H1 (cell line): ENCODE results near the gene MADD. TPM values are rescaled to one million over a fixed set of nuclear protein-coding genes. Genes with fewer than 3 reads are reported as not detected.
A peak's percentile ranks its signal among the peaks of the same experiment; 100 is the strongest.

Experiments used
- CTCF ChIA-PET: fragments of 300-600 bp; sonication (Branson Sonifier 250); formaldehyde crosslinking; loops from one replicate; lab custom pipeline; 2021; ENCODE audit not compliant: partially characterized antibody; lab: Charles Lee
- POLR2A ChIA-PET: fragments of 300-600 bp; sonication (Branson Sonifier 250); formaldehyde crosslinking; loops from one replicate; lab custom pipeline; 2021; ENCODE audit warnings: inconsistent platforms; ENCODE audit not compliant: partially characterized antibody; lab: Charles Lee
- DNase-seq, 2 experiments: peaks; one replicate each; pipeline versions ENCODE4 v3.0.0 to v3.0.0-alpha.2; 2010 to 2022; ENCODE audit warnings: low spot score in 2 of 2, low read depth in 1 of 2, mixed read lengths in 1 of 2
- FAIRE-seq: peaks from 2 replicates; lab custom pipeline; 2011; peaks lifted over from hg19 to GRCh38; lab: Jason Lieb, UNC
- H2AFZ ChIP-seq: 2 replicates; pipeline ENCODE4 v1.8.1; 2012; ENCODE audit warnings: low read length, inconsistent platforms
- H2AK5ac ChIP-seq: 2 replicates; pipeline ENCODE4 v1.6.1; 2013; ENCODE audit warnings: low read depth, low read length
- H2BK120ac ChIP-seq: replicated peaks from 2 replicates; pipeline ENCODE3; 2013; ENCODE audit warnings: low read depth, low read length, inconsistent platforms
- H2BK12ac ChIP-seq: 2 replicates; pipeline ENCODE4 v1.6.1; 2013; ENCODE audit warnings: low read depth, low read length
- H2BK15ac ChIP-seq: 2 replicates; pipeline ENCODE4 v1.6.1; 2013; ENCODE audit warnings: low read length
- H2BK20ac ChIP-seq: 2 replicates; pipeline ENCODE4 v1.6.1; 2013; ENCODE audit warnings: low read length
- H2BK5ac ChIP-seq: 2 replicates; pipeline ENCODE4 v1.6.1; 2013; ENCODE audit warnings: low read depth, low read length
- H3K14ac ChIP-seq: 2 replicates; pipeline ENCODE4 v1.6.1; 2013; ENCODE audit warnings: inconsistent platforms; ENCODE audit not compliant: insufficient read length
- H3K18ac ChIP-seq: 2 replicates; pipeline ENCODE4 v1.6.1; 2013; ENCODE audit warnings: low read length; ENCODE audit errors: extremely low read depth
- H3K23ac ChIP-seq: 2 replicates; pipeline ENCODE4 v1.6.1; 2013; ENCODE audit warnings: inconsistent platforms; ENCODE audit not compliant: insufficient read length
- H3K23me2 ChIP-seq: 2 replicates; pipeline ENCODE4 v1.6.1; 2013; ENCODE audit warnings: low read depth, low read length
- H3K27ac ChIP-seq: 2 replicates; pipeline ENCODE4 v1.6.1; 2011; ENCODE audit warnings: low read depth, low read length, inconsistent platforms
- H3K27me3 ChIP-seq, 4 experiments: replicated peaks in 1 of 4; 1 replicate in 1 of 4; 2 replicates in 3 of 4; pipeline versions ENCODE4 v1.6.1 to v1.8.1; 2011 to 2013; ENCODE audit warnings: low read length in 3 of 4, mild to moderate bottlenecking in 3 of 4, inconsistent platforms in 2 of 4, mixed read lengths in 2 of 4, moderate library complexity in 1 of 4; ENCODE audit not compliant: control insufficient read depth in 3 of 4, insufficient read depth in 3 of 4; ENCODE audit errors: extremely low read depth in 1 of 4
- H3K36me3 ChIP-seq, 4 experiments: 2 replicates each; pipeline versions ENCODE4 v1.6.1 to v1.8.1; 2011 to 2013; ENCODE audit warnings: mild to moderate bottlenecking in 4 of 4, low read length in 3 of 4, moderate library complexity in 2 of 4, control low read depth in 1 of 4, inconsistent platforms in 1 of 4; ENCODE audit not compliant: insufficient read depth in 4 of 4, control insufficient read depth in 2 of 4
- H3K4ac ChIP-seq: replicated peaks from 2 replicates; pipeline ENCODE3; 2013; ENCODE audit warnings: low read length, low read depth, mixed read lengths, inconsistent platforms; ENCODE audit not compliant: insufficient read length
- H3K4me1 ChIP-seq, 4 experiments: replicated peaks in 1 of 4; 1 replicate in 1 of 4; 2 replicates in 3 of 4; pipeline versions ENCODE4 v1.6.1 to v1.8.1; 2011 to 2013; ENCODE audit warnings: low read length in 3 of 4, inconsistent platforms in 2 of 4, mixed read lengths in 1 of 4; ENCODE audit not compliant: insufficient read depth in 4 of 4, control insufficient read depth in 3 of 4
- H3K4me2 ChIP-seq, 2 experiments: 2 replicates each; pipeline versions ENCODE4 v1.6.1 to v1.8.1; 2011 to 2013; ENCODE audit warnings: low read depth in 2 of 2, low read length in 2 of 2, control low read depth in 1 of 2, inconsistent platforms in 1 of 2, mild to moderate bottlenecking in 1 of 2; ENCODE audit not compliant: insufficient read depth in 1 of 2
- H3K4me3 ChIP-seq, 4 experiments: fragments of 200-600, 300-600 bp in 1 of 4; sonication (generic), shearing (Covaris generic), sonication (Bioruptor Twin) in 1 of 4; 2 replicates each; pipeline versions ENCODE4 v1.5.1 to v1.8.1; 2011 to 2016; ENCODE audit warnings: low read length in 4 of 4, low read depth in 3 of 4, control low read depth in 2 of 4, inconsistent platforms in 2 of 4, mild to moderate bottlenecking in 2 of 4, mixed read lengths in 1 of 4, moderate library complexity in 1 of 4; ENCODE audit not compliant: insufficient read depth in 2 of 4; ENCODE audit errors: extremely low read depth in 1 of 4
- H3K56ac ChIP-seq: replicated peaks from 2 replicates; pipeline ENCODE3; 2013; ENCODE audit warnings: low read depth, mild to moderate bottlenecking, mixed read lengths, low read length, inconsistent platforms; ENCODE audit not compliant: insufficient read length
- H3K79me1 ChIP-seq: 2 replicates; pipeline ENCODE4 v1.6.1; 2013; ENCODE audit warnings: low read depth, low read length, control low read depth
- H3K79me2 ChIP-seq, 2 experiments: 2 replicates each; pipeline versions ENCODE4 v1.6.1 to v1.8.1; 2012 to 2013; ENCODE audit warnings: low read length in 2 of 2, mild to moderate bottlenecking in 2 of 2, inconsistent platforms in 1 of 2; ENCODE audit not compliant: insufficient read depth in 2 of 2, control insufficient read depth in 1 of 2
- H3K9ac ChIP-seq, 4 experiments: replicated peaks in 1 of 4; 1 replicate in 1 of 4; 2 replicates in 3 of 4; pipeline versions ENCODE4 v1.6.1 to v1.8.1; 2011 to 2013; ENCODE audit warnings: low read depth in 3 of 4, low read length in 3 of 4, control low read depth in 2 of 4, mild to moderate bottlenecking in 2 of 4, moderate library complexity in 2 of 4, inconsistent platforms in 1 of 4; ENCODE audit errors: extremely low read depth in 1 of 4
- H3K9me3 ChIP-seq, 2 experiments: 2 replicates each; pipeline versions ENCODE4 v1.6.1 to v1.8.1; 2012 to 2013; ENCODE audit warnings: mild to moderate bottlenecking in 2 of 2, moderate library complexity in 2 of 2, control low read depth in 1 of 2, inconsistent platforms in 1 of 2, low read depth in 1 of 2, low read length in 1 of 2, mixed read lengths in 1 of 2; ENCODE audit not compliant: insufficient read depth in 2 of 2
- H4K20me1 ChIP-seq, 2 experiments: replicated peaks in 1 of 2; 2 replicates each; pipeline versions ENCODE3 to v1.8.1; 2011 to 2013; ENCODE audit warnings: inconsistent platforms in 2 of 2, low read length in 2 of 2, mild to moderate bottlenecking in 1 of 2; ENCODE audit not compliant: insufficient read depth in 2 of 2, control insufficient read depth in 1 of 2
- H4K5ac ChIP-seq: 2 replicates; pipeline ENCODE4 v1.6.1; 2013; ENCODE audit warnings: low read length, low read depth, mixed read lengths, inconsistent platforms; ENCODE audit not compliant: insufficient read length
- H4K8ac ChIP-seq: 2 replicates; pipeline ENCODE4 v1.8.0; 2013; ENCODE audit warnings: mild to moderate bottlenecking, moderate library complexity, low read length, inconsistent platforms; ENCODE audit not compliant: insufficient read depth; ENCODE audit errors: extremely low read depth
- H4K91ac ChIP-seq: replicated peaks from 2 replicates; pipeline ENCODE3; 2013; ENCODE audit warnings: low read length, mixed read lengths, inconsistent platforms; ENCODE audit not compliant: insufficient read length
- CBX8 ChIP-seq: fragments of 300-800, 300-1000 bp; sonication (generic); IDR thresholded peaks from 2 replicates; pipeline ENCODE4 v1.7.1; 2016; ENCODE audit warnings: low read depth, low read length, borderline replicate concordance
- EGR1 ChIP-seq: IDR thresholded peaks from 2 replicates; pipeline ENCODE4 v1.6.1; 2011; ENCODE audit warnings: low read depth, low read length, borderline replicate concordance
- EZH2 ChIP-seq: fragments of 200-600 bp; sonication (generic); IDR thresholded peaks from 2 replicates; pipeline ENCODE4 v1.7.1; 2012; ENCODE audit warnings: low read depth, mild to moderate bottlenecking, moderate library complexity, low read length, inconsistent platforms; ENCODE audit not compliant: severe bottlenecking
- WGBS, 2 experiments: shearing (Covaris generic) in 1 of 2; methylation state at CpG; one replicate each; pipeline versions ENCODE4 v1.1.6 to v1.1.7; 2013 to 2015; ENCODE audit warnings: low lambda C conversion rate in 2 of 2, mixed read lengths in 2 of 2, inconsistent platforms in 1 of 2, low coverage in 1 of 2, missing lambda C conversion rate in 1 of 2; ENCODE audit not compliant: insufficient replicate concordance in 2 of 2, insufficient coverage in 1 of 2, insufficient read length in 1 of 2; ENCODE audit errors: extremely low coverage in 1 of 2, missing lambda C conversion rate in 1 of 2; 5-methylcytosine and 5-hydroxymethylcytosine counted together
- polyA plus RNA-seq, 7 experiments: library from polyadenylated mRNA; depleted of rRNA in 3 of 7; stranded (reverse) in 5 of 7; unstranded in 2 of 7; fragments of >200 nt in 5 of 7; fragments of 200-250 nt in 2 of 7; gene quantifications; 1 replicate in 5 of 7; 2 replicates in 1 of 7; 4 replicates in 1 of 7; pipeline versions ENCODE4 v1.2.1 to v1.2.3, GENCODE V29; 2011 to 2013; ENCODE audit warnings: missing spikeins in 2 of 7, mixed read lengths in 2 of 7
- total RNA-seq: library from RNA; stranded (reverse); fragmentation: NEBNext Ultra II Directional; extraction: Animal tissue kit (Norgen Biotek cat#: 25700); gene quantifications from 2 replicates; pipeline ENCODE4 v1.2.1, GENCODE V29; 2021

The MADD gene
- total and polyA plus RNA-seq, 2 of the 8 experiments (the other 6 are each of a cell fraction or from before 2014, with no cell fraction given), result 32.5 to 45.4 TPM

- Histone ChIP-seq H3K27ac (no peak overlapping the region), H3K23ac (no peak overlapping the region), H3K79me1 (0 out of 2 replicates have a peak, but pooled peaks cover 2% of the 10 kb centered on the region), H3K18ac (no peak overlapping the region), H3K14ac (no peak overlapping the region), H3K4me3 (no peak overlapping the region), H3K36me3 (no peaks in the 10 kb centered on the region; a peak in 1 of 8 replicates), H4K8ac (peak overlapping the region; percentile 12), H2BK20ac (peak overlapping the region; percentile 51; the same call in 1 of the 2 replicates), H3K27me3 (no peaks in the 10 kb centered on the region), H4K91ac (peak overlapping the region; percentile 90), H2BK15ac (peak overlapping the region; percentile 97), H4K20me1 (peaks cover 0 to 12% of the 10 kb centered on the region in 2 experiments), H2BK5ac (peak overlapping the region; percentile 41; the same call in 1 of the 2 replicates), H3K4me1 (peaks cover 0 to 4% (median 0%) of the 10 kb centered on the region in 4 experiments; a peak in 2 of 7 replicates), H3K23me2 (peaks cover 16% of the 10 kb centered on the region), H2BK12ac (peak overlapping the region; percentile 73; the same call in 1 of the 2 replicates), H3K9me3 (peaks cover 0 to 5% of the 10 kb centered on the region in 2 experiments; a peak in 1 of 4 replicates), H3K4me2 (no peak overlapping the region), H3K9ac (no peak overlapping the region), H4K5ac (no peak overlapping the region), H2AK5ac (peak overlapping the region; percentile 94), H2BK120ac (no peak overlapping the region), H3K79me2 (no peaks in the 10 kb centered on the region), H3K4ac (peak overlapping the region; percentile 55), H2AFZ (no peak overlapping the region), H3K56ac (no peak overlapping the region)
- DNase-seq (no peak), FAIRE-seq (no peak)
- TF ChIP-seq CBX8 (0 out of 2 replicates have a peak, but pooled peaks have one; percentile 65), EZH2 (no peak), EGR1 (no peak)
- ChIA-PET POLR2A (interaction anchor here (0.6 to 1.0 kb wide), 2 partner anchors 12 to 447 kb away, joined by 3 read pairs; no protein-coding TSS in a partner anchor), CTCF (interaction anchor here (0.6 to 2.6 kb wide), 7 partner anchors 16 to 172 kb away, joined by 3 to 30 read pairs (median 3); partner anchors contain the start of gene NR1H3)
- WGBS, 2 experiments, result 89 to 100% methylated on average over 1 to 9 of the region's 9 CpGs
These were observed 86.4 kb downstream of the MADD start for GRCh38 chr11:47356129-47356997.
